PFSK-1 (cell line): ENCODE measurements around the gene STK39.

Experiments
- FOXP2 ChIP-seq: optimal IDR thresholded peaks from 2 replicates; pipeline ENCODE3; 2011; ENCODE audit warnings: borderline replicate concordance, control low read depth, inconsistent platforms; ENCODE audit not compliant: insufficient read depth; ENCODE audit errors: extremely low read length, extremely low read depth
- POLR2AphosphoS5 ChIP-seq: IDR thresholded peaks from 2 replicates; pipeline ENCODE4 v1.6.1; 2012; ENCODE audit warnings: low read depth, mild to moderate bottlenecking, control low read depth, low read length, moderate library complexity
- REST ChIP-seq, 2 experiments: IDR thresholded peaks; 2 replicates each; pipeline versions ENCODE4 v1.6.1 to v1.8.0; 2011 to 2012; ENCODE audit warnings: low read depth in 2 of 2, low read length in 2 of 2, control low read depth in 1 of 2, inconsistent platforms in 1 of 2, mild to moderate bottlenecking in 1 of 2, moderate library complexity in 1 of 2; ENCODE audit not compliant: insufficient read depth in 1 of 2
- SIN3A ChIP-seq: IDR thresholded peaks from 2 replicates; pipeline ENCODE4 v1.6.1; 2012; ENCODE audit warnings: mild to moderate bottlenecking, low read length, moderate library complexity, borderline replicate concordance; ENCODE audit not compliant: insufficient read depth
- TAF1 ChIP-seq: IDR thresholded peaks from 2 replicates; pipeline ENCODE4 v1.6.1; 2012; ENCODE audit warnings: low read length, control low read depth, borderline replicate concordance; ENCODE audit not compliant: insufficient read depth

Gene STK39

DNA sequence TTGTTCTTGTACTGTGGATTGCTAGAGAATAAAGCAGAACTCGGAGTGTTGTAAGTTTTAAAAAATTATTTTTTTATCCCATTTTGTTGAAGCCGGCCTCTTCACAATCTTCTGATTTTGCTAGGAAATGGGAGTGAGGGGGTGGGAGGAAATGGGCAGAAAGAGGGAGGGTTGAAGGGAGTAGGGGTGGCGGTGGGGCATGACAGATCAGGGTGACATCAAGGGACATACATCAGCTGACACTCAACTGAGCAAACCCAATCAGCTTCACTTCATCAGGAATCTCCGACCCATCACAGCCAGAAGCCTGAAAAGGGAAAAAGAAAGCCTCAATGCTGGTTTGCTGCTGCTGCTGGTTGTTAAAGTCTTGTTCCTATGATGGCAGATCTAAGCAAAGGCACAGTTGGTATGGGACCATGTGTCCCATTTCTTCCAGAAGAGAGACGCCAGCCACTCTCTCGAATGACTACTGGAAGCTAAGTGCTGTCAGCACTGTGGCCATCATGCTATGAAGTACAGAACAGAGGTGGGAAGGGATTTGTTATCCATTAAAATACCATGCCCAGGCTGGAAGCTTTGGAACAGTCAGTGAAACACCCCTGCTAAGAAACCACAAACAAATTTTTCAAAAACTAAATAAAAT lies 292.0 kb downstream of the STK39 start:
- no peak for TF ChIP-seq FOXP2
- no peak for TF ChIP-seq POLR2AphosphoS5
- no peak for TF ChIP-seq REST (IDR thresholded peaks at IDR 0.05; ENCODE audit: insufficient read depth in 1 of 2, low read depth in 2 of 2, low read length in 2 of 2)
- no peak for TF ChIP-seq TAF1
- TF ChIP-seq SIN3A = no peak

- TF ChIP-seq REST (IDR thresholded peaks at IDR 0.05; ENCODE audit: insufficient read depth in 1 of 2, low read depth in 2 of 2, low read length in 2 of 2) = no peak
- no peak for TF ChIP-seq SIN3A
These were observed 292.9 kb downstream of the STK39 start for GRCh38 chr2:167954495-167954894.

DNA sequence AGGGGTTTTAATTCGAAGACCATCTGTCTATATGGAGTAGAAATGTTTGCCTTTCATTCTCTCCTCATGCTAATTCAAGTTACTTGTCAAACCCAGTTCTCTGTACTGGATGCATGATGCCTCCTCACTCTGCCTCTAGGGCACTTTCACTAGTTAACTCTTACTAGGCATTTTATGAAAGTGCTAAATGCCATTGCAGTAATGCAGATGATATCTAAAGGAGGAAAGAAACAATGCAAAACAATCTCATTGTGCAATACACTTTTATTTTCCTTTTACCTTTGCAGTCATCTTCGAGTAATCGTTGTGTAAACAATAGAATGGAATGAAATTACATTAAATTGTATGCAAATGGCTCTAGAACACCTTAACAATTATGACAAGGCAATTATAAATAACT lies 293.6 kb downstream of the STK39 start:
- TF ChIP-seq TAF1 (no peak), SIN3A (no peak), FOXP2 (no peak), POLR2AphosphoS5 (no peak)

DNA sequence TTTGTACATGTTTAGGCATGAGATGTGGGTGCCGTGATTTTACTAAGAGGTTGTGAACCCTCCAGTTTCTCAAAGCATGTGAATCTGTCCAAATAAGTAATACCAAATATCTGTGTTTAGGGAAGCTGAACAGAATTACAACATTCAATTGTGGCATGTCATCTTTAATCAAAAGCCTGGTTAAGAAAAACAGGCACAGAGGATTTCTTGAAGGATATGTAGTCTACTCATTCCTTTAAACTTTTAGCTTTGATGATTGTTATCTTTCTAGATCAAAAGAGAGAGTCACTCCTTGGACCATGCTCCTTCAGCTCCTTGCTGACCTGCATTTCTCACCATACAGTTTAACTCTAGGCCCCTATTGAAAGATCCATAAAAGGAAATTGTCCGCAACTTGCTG lies 296.8 kb downstream of the STK39 start:
- TF ChIP-seq REST (IDR thresholded peaks at IDR 0.05; ENCODE audit: insufficient read depth in 1 of 2, low read depth in 2 of 2, low read length in 2 of 2) (no peak), POLR2AphosphoS5 (no peak), TAF1 (no peak), SIN3A (no peak), FOXP2 (no peak)

DNA sequence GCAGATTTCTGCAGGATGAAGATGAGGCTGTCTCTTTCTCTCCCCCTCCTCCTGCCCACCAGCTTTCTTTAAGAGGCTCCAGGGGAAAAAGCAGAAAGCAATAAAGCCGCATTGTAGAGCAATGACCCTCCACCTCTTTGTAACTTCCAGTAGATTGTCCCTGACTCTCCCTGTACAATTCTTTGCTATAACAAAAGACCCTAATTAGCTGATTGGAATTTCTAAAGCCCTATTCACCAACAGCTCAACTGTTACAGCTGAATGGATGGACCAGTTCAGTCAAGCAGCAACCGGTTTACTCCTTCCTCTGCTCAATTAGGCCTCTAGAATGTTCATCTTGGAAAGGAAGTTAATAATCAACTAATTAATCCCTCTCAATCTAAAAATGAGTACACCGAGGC lies 301.0 kb downstream of the STK39 start:
- TF ChIP-seq FOXP2 (no peak), TAF1 (no peak), POLR2AphosphoS5 (no peak), SIN3A (no peak), REST (IDR thresholded peaks at IDR 0.05; ENCODE audit: insufficient read depth in 1 of 2, low read depth in 2 of 2, low read length in 2 of 2) (no peak)
